Tibial artery (tissue), 4 donors: ENCODE results near the gene MED14.
A peak's percentile ranks its signal among the peaks of the same experiment; 100 is the strongest.

Source experiments
- DNase-seq, 2 donors: peaks; one replicate each; pipeline ENCODE4 v3.0.0-alpha.2; 2019
- H3K27ac ChIP-seq, 2 donors: fragments of 200-600 bp; sonication (generic) in 1 of 2; 1 replicate in 1 of 2; 2 replicates in 1 of 2; pipeline ENCODE4 v1.5.1; 2018 to 2019; ENCODE audit warnings: mild to moderate bottlenecking in 1 of 2
- H3K27me3 ChIP-seq, 2 donors: fragments of 200-600 bp; sonication (generic) in 1 of 2; one replicate each; pipeline versions ENCODE4 v1.5.1 to v1.6.0; 2016 to 2019
- H3K36me3 ChIP-seq, 3 donors: fragments of 200-600 bp; sonication (generic) in 2 of 3; one replicate each; pipeline ENCODE4 v1.5.1; 2016 to 2019; ENCODE audit warnings: mild to moderate bottlenecking in 2 of 3
- H3K4me1 ChIP-seq, 4 donors: fragments of 200-600 bp; sonication (generic) in 2 of 4; 1 replicate in 3 of 4; 2 replicates in 1 of 4; pipeline ENCODE4 v1.5.1; 2016 to 2019
- H3K4me3 ChIP-seq, 2 donors: fragments of 200-600 bp; sonication (generic) in 1 of 2; 1 replicate in 1 of 2; 2 replicates in 1 of 2; pipeline ENCODE4 v1.5.1; 2018 to 2019; ENCODE audit warnings: mild to moderate bottlenecking in 2 of 2
- H3K9me3 ChIP-seq, 3 donors: fragments of 200-600 bp; sonication (generic) in 1 of 3; one replicate each; pipeline ENCODE4 v1.5.1; 2016 to 2019
- intact Hi-C: fragments of 100-400 bp; cut with DNase I; formaldehyde crosslinking; loops from one replicate; pipeline ENCODE4 v1.15.0; 2023; ENCODE audit warnings: low total_unique reads
- TF ChIP-seq, protein P1 (sequence below), 2 experiments: fragments of 200-600 bp in 1 of 2; fragments of 450-650 bp in 1 of 2; IDR thresholded peaks; one replicate each; pipeline ENCODE4 v1.5.1; 2017 to 2019; ENCODE audit warnings: antibody characterized with exemption in 2 of 2, mild to moderate bottlenecking in 1 of 2, moderate library complexity in 1 of 2

MED14 gene

GRCh38 chrX:40759374-40759773 is 24.0 kb upstream of the MED14 start:
- intact Hi-C loops = no loop called here
- TF ChIP-seq, protein P1, sequence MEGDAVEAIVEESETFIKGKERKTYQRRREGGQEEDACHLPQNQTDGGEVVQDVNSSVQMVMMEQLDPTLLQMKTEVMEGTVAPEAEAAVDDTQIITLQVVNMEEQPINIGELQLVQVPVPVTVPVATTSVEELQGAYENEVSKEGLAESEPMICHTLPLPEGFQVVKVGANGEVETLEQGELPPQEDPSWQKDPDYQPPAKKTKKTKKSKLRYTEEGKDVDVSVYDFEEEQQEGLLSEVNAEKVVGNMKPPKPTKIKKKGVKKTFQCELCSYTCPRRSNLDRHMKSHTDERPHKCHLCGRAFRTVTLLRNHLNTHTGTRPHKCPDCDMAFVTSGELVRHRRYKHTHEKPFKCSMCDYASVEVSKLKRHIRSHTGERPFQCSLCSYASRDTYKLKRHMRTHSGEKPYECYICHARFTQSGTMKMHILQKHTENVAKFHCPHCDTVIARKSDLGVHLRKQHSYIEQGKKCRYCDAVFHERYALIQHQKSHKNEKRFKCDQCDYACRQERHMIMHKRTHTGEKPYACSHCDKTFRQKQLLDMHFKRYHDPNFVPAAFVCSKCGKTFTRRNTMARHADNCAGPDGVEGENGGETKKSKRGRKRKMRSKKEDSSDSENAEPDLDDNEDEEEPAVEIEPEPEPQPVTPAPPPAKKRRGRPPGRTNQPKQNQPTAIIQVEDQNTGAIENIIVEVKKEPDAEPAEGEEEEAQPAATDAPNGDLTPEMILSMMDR (IDR thresholded peaks at IDR 0.05) = no peak
- DNase-seq = no peak

DNA sequence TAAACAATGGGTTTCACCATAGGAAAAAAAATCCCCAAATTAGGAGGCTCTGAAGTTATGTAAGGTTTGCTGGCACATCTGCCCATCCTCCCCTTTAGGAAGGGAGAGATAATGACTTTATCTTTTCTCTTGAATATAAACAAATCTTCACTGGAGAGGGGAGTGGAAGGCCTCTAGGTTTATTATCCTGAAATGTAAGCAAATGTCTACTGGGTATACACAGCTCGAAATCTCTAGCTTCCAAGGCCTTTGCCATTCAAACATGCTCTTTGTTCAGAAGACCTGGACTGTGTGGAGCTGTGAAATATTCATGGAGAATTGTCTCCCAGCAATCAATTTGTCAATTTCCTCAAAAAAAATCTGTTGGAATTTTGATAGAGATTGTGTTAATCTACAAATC is 21.7 kb upstream of the MED14 start:
- intact Hi-C loops = no loop called here
- Histone ChIP-seq H3K27me3 (no peaks in the 10 kb centered on the region), H3K27ac (peak overlapping the region; percentile 80 to 88), H3K9me3 (peaks cover 0 to 6% (median 3%) of the 10 kb centered on the region in 3 donors), H3K36me3 (no peaks in the 10 kb centered on the region), H3K4me1 (peaks cover 0 to 23% (median 6%) of the 10 kb centered on the region in 4 donors), H3K4me3 (no peak overlapping the region)
- DNase-seq = no peak
- TF ChIP-seq, protein P1 (IDR thresholded peaks at IDR 0.05) = no peak

More at GRCh38 chrX:40759374-40759773, 24.0 kb upstream of the MED14 start:
- H3K27ac ChIP-seq = no peak overlapping the region
- no peaks in the 10 kb centered on the region for H3K36me3 ChIP-seq
- H3K9me3 ChIP-seq = no peaks in the 10 kb centered on the region
- H3K4me1 ChIP-seq = peaks cover 0 to 23% (median 6%) of the 10 kb centered on the region in 4 donors
- H3K4me3 ChIP-seq = no peak overlapping the region
- no peaks in the 10 kb centered on the region for H3K27me3 ChIP-seq

DNA sequence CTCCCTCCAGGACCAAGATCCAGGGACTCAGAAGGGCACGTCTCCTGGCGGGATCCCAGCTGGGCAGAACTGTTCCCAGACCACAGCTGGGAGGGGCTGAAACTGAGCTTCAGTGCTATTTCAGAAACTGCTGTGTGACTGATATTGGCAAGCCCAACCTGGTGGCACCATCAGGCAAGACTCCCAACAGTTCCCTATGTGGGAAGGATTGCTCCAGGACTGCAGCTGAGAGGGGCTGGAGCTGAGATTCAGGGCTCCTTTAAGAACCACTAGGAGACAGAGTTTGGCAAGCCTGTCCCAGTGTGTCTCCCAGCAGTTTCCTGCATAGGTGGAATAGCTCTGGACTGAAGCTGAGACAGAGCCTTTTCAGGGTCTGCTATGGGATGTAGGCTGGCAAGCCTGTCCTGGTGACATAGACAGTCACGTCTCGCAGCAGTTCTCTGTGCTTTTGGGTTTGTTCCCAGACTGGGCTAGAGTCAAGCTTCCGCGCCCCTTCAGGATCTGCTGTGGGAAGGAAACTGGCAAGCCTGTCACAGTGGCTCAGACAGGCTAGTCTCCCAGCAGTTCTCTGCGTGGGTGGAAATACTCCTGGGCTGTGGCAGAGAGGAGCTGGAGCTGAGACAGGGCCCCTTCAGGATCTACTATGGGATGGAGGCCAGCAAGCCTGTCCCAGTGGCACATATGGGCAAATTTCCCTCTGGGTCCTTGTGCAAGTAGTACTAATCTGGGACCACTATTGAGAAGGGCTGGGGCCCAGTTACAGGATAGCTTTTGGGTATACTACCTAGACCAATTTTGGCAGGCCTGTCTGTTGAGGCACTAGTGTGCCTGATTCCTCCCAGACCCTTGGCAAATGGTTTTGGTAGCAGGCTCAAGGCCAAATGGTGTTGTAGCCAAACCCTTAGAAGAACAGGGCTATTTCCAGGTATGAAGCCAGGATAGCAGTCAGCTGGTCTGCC is 20.2 kb upstream of the MED14 start:
- peak overlapping the region in 1 of 2 donors; percentile 18 for H3K4me3 ChIP-seq
- H3K27me3 ChIP-seq = no peaks in the 10 kb centered on the region
- intact Hi-C loops = no loop called here

GRCh38 chrX:40749681-40750494 is 14.5 kb upstream of the MED14 start:
- Histone ChIP-seq H3K4me1 (peaks cover 0 to 20% (median 6%) of the 10 kb centered on the region in 4 donors), H3K9me3 (peaks cover 0 to 7% (median 5%) of the 10 kb centered on the region in 3 donors)
- no peak for DNase-seq

More for the DNA sequence above, 20.2 kb upstream of the MED14 start:
- TF ChIP-seq, protein P1 (IDR thresholded peaks at IDR 0.05) = no peak
- no peaks in the 10 kb centered on the region for H3K36me3 ChIP-seq
- H3K9me3 ChIP-seq = peaks cover 0 to 7% (median 5%) of the 10 kb centered on the region in 3 donors
- DNase-seq = peak; percentile 51 to 90
- H3K4me1 ChIP-seq = peaks cover 0 to 23% (median 6%) of the 10 kb centered on the region in 4 donors
- peak overlapping the region; percentile 80 to 88 for H3K27ac ChIP-seq

DNA sequence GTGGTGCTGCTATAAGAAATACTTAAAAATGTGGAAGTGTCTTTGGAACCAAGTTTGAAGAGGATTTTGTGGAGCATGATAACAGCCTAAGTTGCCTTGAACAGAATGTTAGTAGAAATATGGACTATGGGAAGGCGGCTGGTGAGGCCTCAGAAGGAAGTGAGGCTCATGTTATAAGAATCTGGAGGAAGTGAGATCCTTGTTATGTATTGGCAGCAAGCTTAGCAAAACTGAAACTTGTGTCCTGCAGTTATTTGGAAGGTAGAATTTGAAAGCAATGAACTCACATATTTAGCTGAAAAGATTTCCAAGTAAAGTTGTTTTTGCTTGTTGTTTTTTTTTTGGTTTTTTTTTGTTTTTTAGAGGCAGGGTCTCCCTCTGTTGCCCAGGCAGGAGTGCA is 13.6 kb upstream of the MED14 start:
- Histone ChIP-seq H3K9me3 (peaks cover 0 to 7% (median 5%) of the 10 kb centered on the region in 3 donors), H3K27me3 (no peaks in the 10 kb centered on the region), H3K36me3 (no peaks in the 10 kb centered on the region), H3K27ac (peak overlapping the region; percentile 76 to 79), H3K4me3 (no peak overlapping the region), H3K4me1 (peaks cover 0 to 17% (median 4%) of the 10 kb centered on the region in 4 donors)
- intact Hi-C loops = no loop called here
- DNase-seq = no peak
- TF ChIP-seq, protein P1 (IDR thresholded peaks at IDR 0.05) = no peak

More at GRCh38 chrX:40749681-40750494, 14.5 kb upstream of the MED14 start:
- Histone ChIP-seq H3K27ac (peak overlapping the region; percentile 76 to 79), H3K4me3 (peak overlapping the region in 1 of 2 donors; percentile 12), H3K36me3 (no peaks in the 10 kb centered on the region), H3K27me3 (no peaks in the 10 kb centered on the region)
- intact Hi-C loops = no loop called here
- TF ChIP-seq, protein P1 (IDR thresholded peaks at IDR 0.05) = no peak
